HCT116 (cell line): ENCODE data around the gene TTC23. TPM values are rescaled to one million over a fixed set of nuclear protein-coding genes. Genes with fewer than 3 reads are reported as not detected.

Source experiments
- ATAC-seq: fragments of 200-7000 bp; cut with Tn5 transposase; 2 replicates; pipeline ENCODE4 v1.9.1; 2020; ENCODE audit warnings: mild to moderate bottlenecking, moderate library complexity
- BruUV-seq: library from RNA; stranded (reverse); fragments of 400-500 nt; replicated peaks from 2 replicates; lab custom pipeline; 2021; lab: Mats Ljungman, UMichigan
- CTCF ChIA-PET: fragments of 300-600 bp; sonication (Branson Sonifier 250); formaldehyde crosslinking; loops from one replicate; lab custom pipeline; 2021; ENCODE audit warnings: antibody characterized with exemption; lab: Charles Lee
- POLR2A ChIA-PET: fragments of 300-600, 350-600 bp; sonication (Branson Sonifier 250); formaldehyde crosslinking; loops from one replicate; lab custom pipeline; 2021; ENCODE audit warnings: antibody characterized with exemption; lab: Charles Lee
- RAD21 ChIA-PET, 2 experiments: fragments of 300-600 bp; sonication (Branson Sonifier 250); formaldehyde crosslinking; loops; one replicate each; lab custom pipeline; 2023; ENCODE audit warnings: low total read pairs in 2 of 2; ENCODE audit not compliant: uncharacterized antibody in 2 of 2, unreplicated experiment in 2 of 2, low non-redundant PET in 1 of 2; lab: Charles Lee
- DNase-seq: peaks from one replicate; pipeline ENCODE4 v3.0.0-alpha.2; 2010; ENCODE audit warnings: low read depth, low spot score
- H2AFZ ChIP-seq: fragments of 200-600 bp; shearing (Covaris generic), sonication (generic); 2 replicates; pipeline ENCODE4 v1.6.1; 2017; ENCODE audit warnings: low read depth, mixed run types, mixed read lengths, antibody characterized with exemption, low read length; ENCODE audit not compliant: poor library complexity, severe bottlenecking
- H3K27ac ChIP-seq: 2 replicates; pipeline ENCODE4 v1.5.1; 2012; ENCODE audit warnings: low read depth, low read length
- H3K27me3 ChIP-seq: fragments of 200-600 bp; sonication (generic); 2 replicates; pipeline ENCODE4 v1.6.1; 2016; ENCODE audit warnings: mixed run types, low read length, mixed read lengths; ENCODE audit not compliant: insufficient read depth
- H3K36me3 ChIP-seq, 2 experiments: fragments of 200-500 bp in 1 of 2; fragments of 200-600 bp in 1 of 2; sonication (Bioruptor generic) in 1 of 2; sonication (generic) in 1 of 2; 2 replicates each; pipeline versions ENCODE4 v1.5.1 to v1.6.1; 2014 to 2016; ENCODE audit warnings: low read length in 2 of 2, inconsistent platforms in 1 of 2, mixed read lengths in 1 of 2, mixed run types in 1 of 2; ENCODE audit not compliant: insufficient read depth in 2 of 2, control insufficient read depth in 1 of 2
- H3K4me1 ChIP-seq, 2 experiments: fragments of 200-600 bp in 1 of 2; sonication (generic) in 1 of 2; 2 replicates each; pipeline versions ENCODE4 v1.5.1 to v1.6.1; 2012 to 2017; ENCODE audit warnings: low read length in 2 of 2, inconsistent platforms in 1 of 2, mild to moderate bottlenecking in 1 of 2, mixed read lengths in 1 of 2, mixed run types in 1 of 2, moderate library complexity in 1 of 2; ENCODE audit not compliant: insufficient read depth in 2 of 2, control insufficient read depth in 1 of 2
- H3K4me2 ChIP-seq: fragments of 200-600 bp; sonication (generic); 2 replicates; pipeline ENCODE4 v1.6.1; 2017; ENCODE audit warnings: mixed run types, low read length, mixed read lengths
- H3K4me3 ChIP-seq, 2 experiments: fragments of 200-600 bp in 1 of 2; sonication (generic) in 1 of 2; replicated peaks in 1 of 2; 2 replicates each; pipeline ENCODE4 v1.5.1; 2011 to 2016; ENCODE audit warnings: low read length in 2 of 2, control low read depth in 1 of 2, low read depth in 1 of 2, mild to moderate bottlenecking in 1 of 2, mixed read lengths in 1 of 2, mixed run types in 1 of 2
- H3K79me2 ChIP-seq: fragments of 200-600 bp; sonication (generic); 2 replicates; pipeline ENCODE4 v1.6.1; 2017; ENCODE audit warnings: mild to moderate bottlenecking, mixed run types, low read length, moderate library complexity, mixed read lengths; ENCODE audit not compliant: insufficient read depth
- H3K9ac ChIP-seq: fragments of 200-600 bp; sonication (generic); 2 replicates; pipeline ENCODE4 v1.6.1; 2016; ENCODE audit warnings: low read length, mixed read lengths
- H3K9me2 ChIP-seq: fragments of 200-600 bp; sonication (generic), shearing (Covaris generic); 2 replicates; pipeline ENCODE4 v1.6.1; 2017; ENCODE audit warnings: mixed run types, mild to moderate bottlenecking, moderate library complexity; ENCODE audit not compliant: insufficient read depth
- H3K9me3 ChIP-seq, 2 experiments: fragments of 200-500 bp in 1 of 2; fragments of 200-600 bp in 1 of 2; sonication (Bioruptor generic) in 1 of 2; sonication (generic) in 1 of 2; 2 replicates each; pipeline ENCODE4 v1.6.1; 2014 to 2017; ENCODE audit warnings: low read length in 2 of 2, mixed read lengths in 2 of 2, inconsistent platforms in 1 of 2, low read depth in 1 of 2, mild to moderate bottlenecking in 1 of 2, mixed run types in 1 of 2, moderate library complexity in 1 of 2; ENCODE audit not compliant: control insufficient read depth in 1 of 2, insufficient read depth in 1 of 2
- H4K20me1 ChIP-seq: fragments of 200-600 bp; sonication (generic), shearing (Covaris generic); 2 replicates; pipeline ENCODE4 v1.6.1; 2017; ENCODE audit warnings: mixed run types, mild to moderate bottlenecking, moderate library complexity; ENCODE audit not compliant: insufficient read depth
- ATF3 ChIP-seq: IDR thresholded peaks from 2 replicates; pipeline ENCODE4 v1.6.1; 2012
- CBX3 ChIP-seq: IDR thresholded peaks from 2 replicates; pipeline ENCODE4 v1.6.1; 2012; ENCODE audit warnings: low read depth
- CEBPB ChIP-seq: IDR thresholded peaks from 2 replicates; pipeline ENCODE4 v1.6.1; 2012; ENCODE audit warnings: low read depth
- EZH2phosphoT487 ChIP-seq: fragments of 200-600 bp; IDR thresholded peaks from 2 replicates; pipeline ENCODE4 v1.6.1; 2018; ENCODE audit warnings: antibody characterized with exemption, borderline replicate concordance
- MAX ChIP-seq: IDR thresholded peaks from 2 replicates; pipeline ENCODE4 v1.6.1; 2012
- POLR2AphosphoS5 ChIP-seq: IDR thresholded peaks from 2 replicates; pipeline ENCODE4 v1.6.1; 2011; ENCODE audit warnings: mild to moderate bottlenecking, low read depth, low read length, moderate library complexity
- SRF ChIP-seq: IDR thresholded peaks from 2 replicates; pipeline ENCODE4 v1.6.1; 2012; ENCODE audit warnings: low read depth
- ZFX ChIP-seq: fragments of 450-650 bp; IDR thresholded peaks from 2 replicates; pipeline ENCODE4 v1.6.1; 2017
- ZNF274 ChIP-seq: fragments of 200-500 bp; sonication (Bioruptor generic); IDR thresholded peaks from 2 replicates; pipeline ENCODE4 v1.6.1; 2014; ENCODE audit warnings: mild to moderate bottlenecking, low read depth, low read length, inconsistent platforms
- intact Hi-C: fragments of 100-400 bp; cut with micrococcal nuclease; formaldehyde crosslinking; loops from 2 replicates; pipeline ENCODE4 v1.10.0; 2022
- total RNA-seq: library from RNA; stranded (reverse); gene quantifications from one replicate; pipeline ENCODE4 v1.2.1, GENCODE V29; 2021; ENCODE audit not compliant: unreplicated experiment
- TF ChIP-seq, protein P1 (sequence below), 3 experiments: fragments of 200-600 bp in 1 of 3; sonication (generic) in 1 of 3; IDR thresholded peaks in 2 of 3; conservative IDR thresholded peaks in 1 of 3; 2 replicates each; pipeline ENCODE4 v1.5.1; 2012 to 2017; ENCODE audit warnings: low read depth in 2 of 3, low read length in 2 of 3, antibody characterized with exemption in 1 of 3, borderline replicate concordance in 1 of 3, control low read depth in 1 of 3, mild to moderate bottlenecking in 1 of 3, mixed read lengths in 1 of 3, mixed run types in 1 of 3, moderate library complexity in 1 of 3; ENCODE audit not compliant: insufficient read depth in 1 of 3

TTC23 gene
- total RNA-seq, 1 experiment from 2014 or later = 10.2 TPM

DNA sequence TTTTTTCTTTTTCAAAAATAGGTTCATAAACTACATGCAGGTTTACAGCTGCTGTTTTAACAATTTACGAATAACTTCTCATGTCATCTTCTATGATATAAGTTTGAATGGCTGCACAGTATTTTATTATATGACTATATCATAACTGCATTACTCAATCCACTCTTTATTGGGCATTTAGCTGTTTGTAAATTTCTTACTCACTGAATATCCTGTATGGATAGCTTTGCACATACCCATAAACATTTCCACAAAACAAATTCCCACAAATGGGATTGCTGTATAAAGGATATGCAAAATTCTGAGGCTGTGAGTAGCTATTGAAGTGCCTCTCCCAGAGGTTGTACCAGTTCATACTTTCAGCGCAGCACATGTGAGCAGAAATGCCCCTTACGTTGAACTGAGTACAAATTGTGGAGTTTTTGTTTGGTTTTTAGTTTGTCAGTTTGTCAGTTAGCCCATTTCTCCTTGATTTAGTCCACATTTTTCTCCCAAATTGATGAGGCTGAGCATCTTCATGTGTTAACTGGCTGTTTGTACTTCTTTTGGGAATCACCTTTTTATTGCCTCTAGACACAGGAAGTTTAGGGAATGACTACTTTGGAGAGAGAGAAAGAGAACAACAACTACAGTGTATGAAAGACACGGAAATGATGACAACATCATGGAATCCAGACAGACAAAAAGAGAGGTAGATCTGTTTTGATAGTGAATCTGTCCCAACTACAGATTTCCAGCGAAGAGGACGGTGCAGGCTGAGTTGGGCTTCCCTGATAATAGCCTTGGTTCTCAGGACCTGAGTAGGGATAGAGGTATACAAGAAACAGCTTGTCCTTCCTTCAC is 24.8 kb downstream of the TTC23 start:
- ATAC-seq (no peak), DNase-seq (no peak)
- ChIA-PET RAD21 (no interaction called here), POLR2A (no interaction called here), CTCF (no interaction called here)
- H3K36me3 ChIP-seq = no peaks in the 10 kb centered on the region
- intact Hi-C loops = no loop called here
- H3K27ac ChIP-seq = no peak overlapping the region
- H3K4me3 ChIP-seq = no peak overlapping the region
- H4K20me1 ChIP-seq = no peaks in the 10 kb centered on the region
- H2AFZ ChIP-seq = no peak overlapping the region
- H3K9me2 ChIP-seq = no peaks in the 10 kb centered on the region
- no peaks in the 10 kb centered on the region for H3K4me1 ChIP-seq
- no TSS peak for BruUV-seq
- H3K79me2 ChIP-seq = no peaks in the 10 kb centered on the region
- H3K27me3 ChIP-seq = no peaks in the 10 kb centered on the region
- no peaks in the 10 kb centered on the region for H3K9me3 ChIP-seq
- no peak overlapping the region for H3K9ac ChIP-seq
- TF ChIP-seq ATF3 (no peak), ZFX (no peak), MAX (no peak), EZH2phosphoT487 (no peak), ZNF274 (no peak), SRF (no peak), CBX3 (no peak), POLR2AphosphoS5 (no peak), CEBPB (no peak)
- TF ChIP-seq, protein P1, sequence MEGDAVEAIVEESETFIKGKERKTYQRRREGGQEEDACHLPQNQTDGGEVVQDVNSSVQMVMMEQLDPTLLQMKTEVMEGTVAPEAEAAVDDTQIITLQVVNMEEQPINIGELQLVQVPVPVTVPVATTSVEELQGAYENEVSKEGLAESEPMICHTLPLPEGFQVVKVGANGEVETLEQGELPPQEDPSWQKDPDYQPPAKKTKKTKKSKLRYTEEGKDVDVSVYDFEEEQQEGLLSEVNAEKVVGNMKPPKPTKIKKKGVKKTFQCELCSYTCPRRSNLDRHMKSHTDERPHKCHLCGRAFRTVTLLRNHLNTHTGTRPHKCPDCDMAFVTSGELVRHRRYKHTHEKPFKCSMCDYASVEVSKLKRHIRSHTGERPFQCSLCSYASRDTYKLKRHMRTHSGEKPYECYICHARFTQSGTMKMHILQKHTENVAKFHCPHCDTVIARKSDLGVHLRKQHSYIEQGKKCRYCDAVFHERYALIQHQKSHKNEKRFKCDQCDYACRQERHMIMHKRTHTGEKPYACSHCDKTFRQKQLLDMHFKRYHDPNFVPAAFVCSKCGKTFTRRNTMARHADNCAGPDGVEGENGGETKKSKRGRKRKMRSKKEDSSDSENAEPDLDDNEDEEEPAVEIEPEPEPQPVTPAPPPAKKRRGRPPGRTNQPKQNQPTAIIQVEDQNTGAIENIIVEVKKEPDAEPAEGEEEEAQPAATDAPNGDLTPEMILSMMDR (IDR thresholded peaks at IDR 0.05 in 2 of 3, conservative IDR thresholded peaks at IDR 0.05 in 1 of 3; ENCODE audit: borderline replicate concordance in 1 of 3, insufficient read depth in 1 of 3, low read depth in 2 of 3, low read length in 2 of 3) = no peak
- no peak overlapping the region for H3K4me2 ChIP-seq
